ENCODE measurements around the gene PAPPA2.

GRCh38 chr1:176575991-176576390 lies 113.0 kb downstream of the PAPPA2 start:
- no peak for TF ChIP-seq CTCF (IDR thresholded peaks at IDR 0.05)
- no peak for TF ChIP-seq POLR2A (IDR thresholded peaks at IDR 0.05)
